ENCODE results near the gene WBP2.

Gene WBP2

DNA sequence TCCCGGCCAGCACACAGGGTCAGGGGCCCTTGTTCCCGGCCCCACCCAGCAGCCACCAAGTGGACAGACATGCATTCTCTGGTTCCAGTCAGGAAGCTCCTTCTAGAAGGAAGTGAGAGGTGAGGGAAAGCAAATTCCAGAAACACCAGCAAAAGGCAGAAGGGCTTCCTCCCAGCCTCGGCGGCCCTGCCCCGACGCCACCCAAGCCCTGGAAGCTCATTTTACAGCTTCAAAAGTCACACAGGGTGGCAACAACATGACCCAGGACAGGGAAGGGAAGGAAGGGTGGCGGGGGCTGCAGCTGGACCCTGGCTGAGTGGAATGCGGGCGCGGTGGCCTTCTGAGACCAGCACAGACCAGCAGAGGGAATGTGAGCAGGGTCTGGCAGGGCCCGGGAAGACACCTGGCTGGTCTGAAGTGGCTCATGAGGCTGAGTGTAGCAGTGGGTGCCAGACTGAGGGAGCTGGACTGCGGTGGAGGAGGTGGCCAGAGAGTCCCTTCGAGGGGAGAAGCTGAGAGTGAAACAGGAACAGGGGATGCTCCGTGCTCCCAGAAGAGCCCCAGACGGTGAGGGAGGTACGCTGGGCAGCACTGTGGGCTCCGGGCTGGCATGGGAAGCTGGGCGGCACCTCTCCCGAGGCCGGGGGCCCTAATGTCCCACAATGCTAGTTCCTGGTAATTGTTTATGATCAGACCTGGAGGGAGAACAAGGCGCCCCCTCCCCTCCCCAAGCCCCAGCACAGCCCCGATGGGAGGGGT is 9.0 kb downstream of the WBP2 start:
- DNase-seq (ENCODE audit: insufficient read length) (no peak), FAIRE-seq (no peak)
- TF ChIP-seq TAF1 (IDR thresholded peaks at IDR 0.05; ENCODE audit: borderline replicate concordance, low read depth, low read length) (no peak), POLR2AphosphoS5 (IDR thresholded peaks at IDR 0.05; ENCODE audit: low read depth, low read length) (no peak), POLR2A (IDR thresholded peaks at IDR 0.05; ENCODE audit: low read depth, low read length) (no peak)

DNA sequence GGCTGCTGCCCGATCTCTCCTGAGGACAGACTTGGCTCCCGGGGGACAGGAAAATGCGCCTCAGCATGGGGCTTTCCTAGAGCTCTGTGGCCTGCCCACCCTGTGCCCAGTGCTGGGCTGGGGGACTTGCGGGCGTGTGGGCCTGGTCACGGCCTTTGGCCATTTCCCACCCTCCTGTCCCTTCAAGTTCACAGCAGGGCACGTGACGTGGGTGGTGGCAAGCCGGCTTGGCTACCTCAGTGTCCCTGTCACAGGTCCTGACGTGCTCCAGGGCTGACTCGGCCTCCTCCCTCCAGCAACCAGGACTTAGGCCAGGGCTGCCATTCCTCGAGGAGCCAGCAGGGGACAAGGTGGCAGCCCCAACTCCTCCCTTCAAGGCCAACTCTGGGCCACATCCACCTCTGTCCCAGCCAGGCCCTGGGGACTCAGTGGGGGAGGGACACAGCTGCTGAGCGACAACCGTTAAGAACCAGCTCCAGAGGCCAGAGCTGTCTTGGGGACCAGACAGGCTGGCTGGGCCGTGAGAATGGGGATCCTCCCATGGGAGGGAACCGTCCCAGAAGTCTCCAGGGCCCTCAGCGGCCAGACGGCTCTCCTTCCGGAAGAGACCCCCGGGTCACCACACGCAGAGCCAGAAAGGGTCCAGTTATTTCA is 9.9 kb downstream of the WBP2 start:
- peak; percentile 95 for FAIRE-seq
- DNase-seq (ENCODE audit: insufficient read length), result peak; percentile 96
- TF ChIP-seq POLR2A (IDR thresholded peaks at IDR 0.05; ENCODE audit: low read depth, low read length) (peak; percentile 61; the same call in 1 of the 2 replicates), POLR2AphosphoS5 (IDR thresholded peaks at IDR 0.05; ENCODE audit: low read depth, low read length) (no peak)

DNA sequence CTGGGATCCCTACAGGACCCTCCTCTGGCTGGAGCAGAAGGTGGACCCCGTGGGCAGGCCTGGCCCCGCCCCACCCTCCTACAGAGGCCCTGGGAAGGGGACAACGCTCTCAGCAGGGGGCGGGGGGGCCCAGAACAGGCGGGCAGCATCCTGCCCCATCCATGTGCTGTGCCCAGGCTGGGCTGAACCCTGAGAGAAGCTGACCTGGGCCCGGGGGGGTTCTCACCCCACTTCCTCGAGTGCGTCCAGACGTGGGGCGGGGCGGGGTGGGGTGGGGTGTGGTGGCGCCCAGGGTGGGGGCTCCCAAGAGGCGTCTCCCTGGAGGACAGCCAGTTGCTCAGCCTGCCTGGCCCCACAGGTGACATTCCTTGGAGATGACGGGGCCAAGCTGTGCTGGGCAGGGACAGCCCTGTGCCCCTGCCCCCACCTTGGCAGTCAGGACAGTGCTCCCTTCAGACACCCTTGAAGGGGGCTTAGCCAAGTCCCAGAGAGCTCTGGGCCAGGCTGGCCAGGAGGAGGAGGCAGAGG is 10.5 kb downstream of the WBP2 start:
- no peak for TF ChIP-seq POLR2A (IDR thresholded peaks at IDR 0.05; ENCODE audit: low read depth, low read length)
- DNase-seq (ENCODE audit: insufficient read length) (no peak), FAIRE-seq (no peak)

DNA sequence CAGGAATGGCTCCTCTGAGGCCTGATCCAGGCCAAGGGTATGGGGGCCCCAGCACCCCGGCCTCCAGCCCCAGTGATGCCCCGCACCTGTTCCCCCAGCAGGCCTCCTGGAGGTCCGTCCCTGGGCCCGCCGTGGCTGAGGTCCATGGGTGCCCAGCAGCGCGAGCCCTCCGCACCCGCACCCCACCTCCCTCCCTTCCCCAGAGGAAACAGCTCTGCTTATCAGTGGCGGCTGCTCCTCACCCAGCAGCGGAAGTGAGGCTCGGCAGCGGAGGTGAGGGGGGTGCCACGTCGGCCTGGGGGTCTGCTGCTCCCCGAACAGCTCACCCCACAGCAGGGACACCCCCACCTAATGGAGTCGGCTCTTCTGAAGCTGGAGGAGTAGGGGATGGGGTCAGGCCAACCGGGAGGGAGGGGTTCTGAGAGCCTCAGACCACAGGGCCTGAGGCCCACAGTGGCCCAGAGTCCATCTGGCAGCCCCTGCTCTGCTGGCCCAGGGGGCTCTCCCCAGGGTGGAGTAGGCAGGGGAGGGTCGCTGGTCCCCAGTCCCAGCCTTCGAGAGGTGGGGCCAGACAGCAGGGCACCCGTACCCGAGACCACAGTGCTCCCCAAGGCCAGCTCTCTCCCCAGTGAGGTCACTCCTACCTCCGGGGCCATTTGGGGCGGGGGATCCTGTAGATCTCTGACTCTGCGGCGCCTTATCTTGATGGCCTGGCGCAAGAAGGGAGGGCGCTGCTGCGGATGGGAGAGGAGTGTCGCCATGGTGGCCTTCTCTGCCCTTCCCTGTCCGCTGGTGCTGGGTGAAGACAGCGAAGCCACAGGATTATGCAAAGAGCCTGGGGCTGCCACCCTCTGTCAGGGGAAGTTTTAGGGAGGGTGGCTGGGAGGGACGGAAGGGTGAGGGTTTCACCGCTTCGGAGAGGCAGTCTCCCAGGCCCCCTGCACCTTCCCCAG is 11.3 kb downstream of the WBP2 start, which contains the start of gene UNC13D:
UNC13D (minus strand) TSS at position 828 of the 953 bp plus-strand sequence; CDS start at position 761, 67 bp downstream.
- FAIRE-seq, result peak; percentile 65
- DNase-seq (ENCODE audit: insufficient read length), result peak; percentile 74

GRCh38 chr17:75842963-75843576 is 12.1 kb downstream of the WBP2 start:
- no peak for DNase-seq (ENCODE audit: insufficient read length)

More for the DNA sequence above, 11.3 kb downstream of the WBP2 start, which contains the start of gene UNC13D:
- TF ChIP-seq POLR2A (IDR thresholded peaks at IDR 0.05; ENCODE audit: low read depth, low read length), result peak; percentile 52; the same call in 1 of the 2 replicates
- TF ChIP-seq TAF1 (IDR thresholded peaks at IDR 0.05; ENCODE audit: borderline replicate concordance, low read depth, low read length), result no peak
- 0 out of 2 replicates have a peak, but pooled peaks have one; percentile 40 for TF ChIP-seq POLR2AphosphoS5 (IDR thresholded peaks at IDR 0.05; ENCODE audit: low read depth, low read length)

DNA sequence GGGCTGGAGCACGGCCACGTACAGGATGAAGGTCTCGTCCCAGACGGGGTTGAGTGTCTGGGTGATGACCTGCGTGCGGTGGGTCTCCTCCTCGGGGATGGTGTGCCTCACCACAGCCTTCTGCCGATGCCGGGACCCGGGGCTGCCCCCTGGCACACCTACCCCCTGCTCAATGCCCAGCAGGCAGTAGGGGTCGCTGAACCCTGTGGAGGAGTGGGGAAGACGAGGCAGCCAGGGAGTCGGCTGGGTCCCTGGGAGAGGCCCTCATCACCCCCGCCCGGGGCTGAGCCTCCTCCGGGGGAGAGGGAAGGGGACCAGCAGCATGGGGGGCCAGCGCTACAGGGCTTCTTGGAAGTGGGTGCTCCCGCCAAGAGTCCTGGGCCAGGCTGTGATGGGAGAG is 12.7 kb downstream of the WBP2 start:
- DNase-seq (ENCODE audit: insufficient read length) (no peak), FAIRE-seq (no peak)
- no peak for TF ChIP-seq POLR2A (IDR thresholded peaks at IDR 0.05; ENCODE audit: low read depth, low read length)
- TF ChIP-seq POLR2AphosphoS5 (IDR thresholded peaks at IDR 0.05; ENCODE audit: low read depth, low read length), result no peak
- no peak for TF ChIP-seq TAF1 (IDR thresholded peaks at IDR 0.05; ENCODE audit: borderline replicate concordance, low read depth, low read length)

More at GRCh38 chr17:75842963-75843576, 12.1 kb downstream of the WBP2 start:
- TF ChIP-seq POLR2AphosphoS5 (IDR thresholded peaks at IDR 0.05; ENCODE audit: low read depth, low read length) (0 out of 2 replicates have a peak, but pooled peaks have one; percentile 13), POLR2A (IDR thresholded peaks at IDR 0.05; ENCODE audit: low read depth, low read length) (no peak)
- no peak for FAIRE-seq

DNA sequence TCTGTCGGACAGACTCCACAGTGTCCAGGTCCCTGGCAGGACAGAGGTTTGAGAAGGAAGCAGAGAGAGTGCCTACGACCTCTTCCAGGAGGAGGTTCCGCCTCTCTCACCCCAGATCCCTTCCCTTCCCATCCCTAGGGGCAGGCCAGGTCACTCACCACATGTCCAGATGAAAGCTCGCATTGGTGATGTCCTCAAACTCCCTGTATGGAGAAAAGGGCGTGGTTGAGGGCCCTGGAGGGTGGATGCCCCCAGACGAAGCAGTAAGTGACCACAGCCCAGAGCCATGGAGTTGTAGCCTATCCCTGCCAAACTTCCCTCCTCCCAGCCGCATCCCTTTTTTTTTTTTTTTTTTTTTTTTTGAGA is 14.4 kb downstream of the WBP2 start:
- DNase-seq (ENCODE audit: insufficient read length) (no peak), FAIRE-seq (no peak)
- no peak for TF ChIP-seq POLR2A (IDR thresholded peaks at IDR 0.05; ENCODE audit: low read depth, low read length)

- TF ChIP-seq POLR2AphosphoS5 (IDR thresholded peaks at IDR 0.05; ENCODE audit: low read depth, low read length), result no peak
- TF ChIP-seq POLR2A (IDR thresholded peaks at IDR 0.05; ENCODE audit: low read depth, low read length), result no peak
- TF ChIP-seq TAF1 (IDR thresholded peaks at IDR 0.05; ENCODE audit: borderline replicate concordance, low read depth, low read length), result no peak
- FAIRE-seq, result no peak
- no peak for DNase-seq (ENCODE audit: insufficient read length)
Observed at GRCh38 chr17:75839942-75840798, 15.0 kb downstream of the WBP2 start.

DNA sequence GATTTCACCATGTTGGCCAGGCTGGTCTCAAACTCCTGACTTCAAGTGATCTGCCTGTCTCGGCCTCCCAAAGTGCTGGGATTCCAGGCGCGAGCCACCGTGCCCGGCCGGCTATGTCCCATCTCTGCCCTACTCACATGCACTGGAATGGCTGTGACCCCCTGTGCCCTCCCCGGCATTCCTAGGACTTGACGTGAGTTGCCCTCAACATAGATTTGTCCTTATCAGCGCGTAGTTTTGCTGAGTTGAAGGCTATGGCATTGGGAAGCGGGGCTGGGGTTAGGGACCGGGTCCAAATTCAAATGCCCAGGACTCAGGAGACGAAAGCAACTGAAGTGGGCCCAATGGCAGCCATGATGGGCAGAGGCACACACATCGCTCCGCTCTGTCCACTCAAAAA is 16.7 kb downstream of the WBP2 start:
- TF ChIP-seq POLR2A (IDR thresholded peaks at IDR 0.05; ENCODE audit: low read depth, low read length), result no peak
- TF ChIP-seq POLR2AphosphoS5 (IDR thresholded peaks at IDR 0.05; ENCODE audit: low read depth, low read length), result no peak
- TF ChIP-seq TAF1 (IDR thresholded peaks at IDR 0.05; ENCODE audit: borderline replicate concordance, low read depth, low read length), result no peak
- no peak for DNase-seq (ENCODE audit: insufficient read length)
- no peak for FAIRE-seq

DNA sequence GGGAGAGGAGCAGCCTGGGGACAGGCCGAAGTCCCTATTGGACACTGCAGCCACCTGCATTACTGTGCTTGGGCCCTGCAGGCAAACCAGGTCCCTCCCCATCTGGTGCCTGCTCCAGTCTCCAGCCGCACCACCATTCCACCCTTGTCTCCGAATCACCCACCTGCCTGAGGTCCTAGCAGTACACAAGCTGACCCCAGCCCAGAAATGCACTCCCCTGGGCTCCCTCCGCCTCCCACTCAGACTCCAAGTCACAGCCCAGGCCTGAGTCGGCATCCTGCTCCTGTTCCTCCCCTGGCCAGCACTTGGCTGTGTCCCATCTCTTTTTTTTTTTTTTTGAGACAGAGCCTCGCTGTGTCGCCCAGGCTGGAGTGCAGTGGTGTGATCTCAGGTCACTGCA is 17.2 kb downstream of the WBP2 start:
- FAIRE-seq (no peak), DNase-seq (ENCODE audit: insufficient read length) (no peak)
- TF ChIP-seq POLR2AphosphoS5 (IDR thresholded peaks at IDR 0.05; ENCODE audit: low read depth, low read length) (no peak), POLR2A (IDR thresholded peaks at IDR 0.05; ENCODE audit: low read depth, low read length) (no peak), TAF1 (IDR thresholded peaks at IDR 0.05; ENCODE audit: borderline replicate concordance, low read depth, low read length) (no peak)

Measured in GM12892 (cell line).